CD4-positive, alpha-beta T cell treated with Interferon alpha-2 for 1 hour (primary cell): ENCODE data around the gene COL8A2.

ENCODE experiments used
- DNase-seq, 2 donors: peaks; one replicate each; pipeline ENCODE4 v3.0.0-alpha.2; 2020 to 2022

COL8A2 gene

GRCh38 chr1:36134505-36135329, 9.7 kb upstream of the COL8A2 start:
- DNase-seq: peak; percentile 29 to 33

GRCh38 chr1:36134031-36134430, 9.0 kb upstream of the COL8A2 start:
- no peak for DNase-seq

- no peak for DNase-seq
Measured at GRCh38 chr1:36133484-36133883, 8.5 kb upstream of the COL8A2 start.

GRCh38 chr1:36132029-36132428, 7.0 kb upstream of the COL8A2 start:
- no peak for DNase-seq

- no peak for DNase-seq
Measured at GRCh38 chr1:36128905-36129206, 3.8 kb upstream of the COL8A2 start.

GRCh38 chr1:36128126-36128904, 3.3 kb upstream of the COL8A2 start:
- DNase-seq: no peak

GRCh38 chr1:36126797-36127500, 1.9 kb upstream of the COL8A2 start:
- no peak for DNase-seq

- DNase-seq: no peak
Measured at GRCh38 chr1:36126005-36126716, 1.1 kb upstream of the COL8A2 start.

GRCh38 chr1:36124404-36125128, 456 bp downstream of the COL8A2 start:
- no peak for DNase-seq

- peak; percentile 28 to 53 for DNase-seq
Measured at GRCh38 chr1:36123356-36123755, 1.7 kb downstream of the COL8A2 start.

GRCh38 chr1:36122062-36123030, 2.7 kb downstream of the COL8A2 start:
- DNase-seq: no peak

- DNase-seq: no peak
Measured at GRCh38 chr1:36119456-36119855, 5.6 kb downstream of the COL8A2 start.

- DNase-seq: no peak
Measured at GRCh38 chr1:36118447-36119204, 6.4 kb downstream of the COL8A2 start.

GRCh38 chr1:36116901-36117300, 8.1 kb downstream of the COL8A2 start:
- DNase-seq: no peak

- DNase-seq: peak in 1 of 2 donors; percentile 26
Measured at GRCh38 chr1:36115931-36116330, 9.1 kb downstream of the COL8A2 start.

GRCh38 chr1:36115200-36115669, 9.8 kb downstream of the COL8A2 start:
- DNase-seq: no peak

GRCh38 chr1:36114371-36114770, 10.7 kb downstream of the COL8A2 start:
- DNase-seq: no peak

GRCh38 chr1:36112823-36113222, 12.2 kb downstream of the COL8A2 start:
- no peak for DNase-seq

GRCh38 chr1:36111151-36111550, 13.9 kb downstream of the COL8A2 start:
- no peak for DNase-seq

- DNase-seq: peak; percentile 11 to 36
Measured at GRCh38 chr1:36109041-36109679, 15.9 kb downstream of the COL8A2 start.
